MM.1S (cell line): Measurements from ENCODE around the gene DCX.

ENCODE experiments used
- DNase-seq: peaks from one replicate; pipeline ENCODE4 v3.0.0-alpha.2; 2015
- H2AFZ ChIP-seq: fragments of 300-600 bp; sonication (generic); 2 replicates; pipeline ENCODE4 v1.6.0; 2016; ENCODE audit warnings: antibody characterized with exemption, low read length
- H3F3A ChIP-seq: fragments of 300-600 bp; sonication (generic); 2 replicates; pipeline ENCODE4 v1.6.1; 2016; ENCODE audit warnings: mild to moderate bottlenecking, antibody characterized with exemption, low read length, moderate library complexity, mixed read lengths; ENCODE audit not compliant: insufficient read depth
- H3K27ac ChIP-seq: fragments of 300-600 bp; sonication (generic); 2 replicates; pipeline ENCODE4 v1.5.1; 2016; ENCODE audit warnings: mild to moderate bottlenecking, low read length
- H3K27me3 ChIP-seq: fragments of 300-600 bp; sonication (generic); replicated peaks from 2 replicates; pipeline ENCODE4 v1.6.0; 2016; ENCODE audit warnings: low read length; ENCODE audit not compliant: insufficient read depth
- H3K36me3 ChIP-seq: fragments of 300-600 bp; sonication (generic); replicated peaks from 2 replicates; pipeline ENCODE4 v1.6.1; 2016; ENCODE audit warnings: mild to moderate bottlenecking, low read length, mixed read lengths; ENCODE audit not compliant: insufficient read depth
- H3K4me1 ChIP-seq: fragments of 300-600 bp; sonication (generic); 2 replicates; pipeline ENCODE4 v1.6.1; 2016; ENCODE audit warnings: low read length, mixed read lengths
- H3K4me2 ChIP-seq: fragments of 300-600 bp; sonication (generic); 2 replicates; pipeline ENCODE4 v1.6.0; 2016; ENCODE audit warnings: low read depth, low read length
- H3K4me3 ChIP-seq: fragments of 300-600 bp; sonication (generic); 2 replicates; pipeline ENCODE4 v1.5.1; 2016; ENCODE audit warnings: low read length, mixed read lengths
- H3K79me2 ChIP-seq: fragments of 300-600 bp; sonication (generic); 2 replicates; pipeline ENCODE4 v1.6.1; 2016; ENCODE audit warnings: mixed run types, low read length, mixed read lengths
- H3K9ac ChIP-seq: fragments of 300-600 bp; sonication (generic); 2 replicates; pipeline ENCODE4 v1.6.1; 2016; ENCODE audit warnings: low read length, mixed read lengths
- H3K9me2 ChIP-seq: fragments of 300-600 bp; sonication (generic); replicated peaks from 2 replicates; pipeline ENCODE4 v1.6.1; 2016; ENCODE audit warnings: mild to moderate bottlenecking, low read length, mixed read lengths; ENCODE audit not compliant: insufficient read depth
- H3K9me3 ChIP-seq: fragments of 300-600 bp; sonication (generic); replicated peaks from 2 replicates; pipeline ENCODE4 v1.6.1; 2016; ENCODE audit warnings: mild to moderate bottlenecking, low read length, mixed read lengths; ENCODE audit not compliant: insufficient read depth
- H4K20me1 ChIP-seq: fragments of 300-600 bp; sonication (generic); 2 replicates; pipeline ENCODE4 v1.6.1; 2016; ENCODE audit warnings: mild to moderate bottlenecking, low read length, moderate library complexity, mixed read lengths; ENCODE audit not compliant: insufficient read depth
- EZH2 ChIP-seq: fragments of 300-600 bp; sonication (generic); optimal IDR thresholded peaks from 2 replicates; pipeline ENCODE3; 2017; ENCODE audit warnings: low read depth, mild to moderate bottlenecking, antibody characterized with exemption, low read length, mixed read lengths
- EZH2phosphoT487 ChIP-seq: fragments of 300-600 bp; sonication (generic); IDR thresholded peaks from 2 replicates; pipeline ENCODE4 v1.6.1; 2018; ENCODE audit warnings: antibody characterized with exemption, low read length
- TF ChIP-seq, protein P1 (sequence below): fragments of 300-600 bp; sonication (generic); IDR thresholded peaks from 2 replicates; pipeline ENCODE4 v1.5.1; 2016; ENCODE audit warnings: antibody characterized with exemption, low read length, mixed read lengths

The DCX gene

DNA sequence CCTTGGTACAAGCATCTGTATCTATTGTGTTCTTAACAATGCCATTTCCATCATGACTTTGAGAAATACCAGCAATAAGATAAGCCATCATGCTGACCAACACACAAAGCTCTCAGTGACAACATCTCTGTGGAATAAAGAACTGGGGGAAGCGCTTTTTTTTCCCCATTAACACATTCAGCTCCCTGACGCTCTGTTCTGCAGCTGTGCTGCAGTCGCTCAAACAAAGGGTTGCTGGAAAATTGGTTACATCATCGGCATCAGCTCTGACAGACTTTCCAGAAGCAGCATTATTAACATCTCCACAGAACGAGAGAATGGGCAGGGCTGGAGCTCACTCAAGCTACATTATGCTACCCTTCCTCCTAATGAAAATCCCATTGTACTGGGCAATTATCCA lies 39.9 kb downstream of the DCX start:
- no peak overlapping the region for H3K9ac ChIP-seq
- H3K4me3 ChIP-seq: no peak overlapping the region
- H3K79me2 ChIP-seq: no peaks in the 10 kb centered on the region
- TF ChIP-seq EZH2 (no peak), EZH2phosphoT487 (no peak)
- TF ChIP-seq, protein P1, sequence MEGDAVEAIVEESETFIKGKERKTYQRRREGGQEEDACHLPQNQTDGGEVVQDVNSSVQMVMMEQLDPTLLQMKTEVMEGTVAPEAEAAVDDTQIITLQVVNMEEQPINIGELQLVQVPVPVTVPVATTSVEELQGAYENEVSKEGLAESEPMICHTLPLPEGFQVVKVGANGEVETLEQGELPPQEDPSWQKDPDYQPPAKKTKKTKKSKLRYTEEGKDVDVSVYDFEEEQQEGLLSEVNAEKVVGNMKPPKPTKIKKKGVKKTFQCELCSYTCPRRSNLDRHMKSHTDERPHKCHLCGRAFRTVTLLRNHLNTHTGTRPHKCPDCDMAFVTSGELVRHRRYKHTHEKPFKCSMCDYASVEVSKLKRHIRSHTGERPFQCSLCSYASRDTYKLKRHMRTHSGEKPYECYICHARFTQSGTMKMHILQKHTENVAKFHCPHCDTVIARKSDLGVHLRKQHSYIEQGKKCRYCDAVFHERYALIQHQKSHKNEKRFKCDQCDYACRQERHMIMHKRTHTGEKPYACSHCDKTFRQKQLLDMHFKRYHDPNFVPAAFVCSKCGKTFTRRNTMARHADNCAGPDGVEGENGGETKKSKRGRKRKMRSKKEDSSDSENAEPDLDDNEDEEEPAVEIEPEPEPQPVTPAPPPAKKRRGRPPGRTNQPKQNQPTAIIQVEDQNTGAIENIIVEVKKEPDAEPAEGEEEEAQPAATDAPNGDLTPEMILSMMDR: no peak
- H3K36me3 ChIP-seq: no peaks in the 10 kb centered on the region
- H4K20me1 ChIP-seq: no peaks in the 10 kb centered on the region
- no peaks in the 10 kb centered on the region for H3K9me2 ChIP-seq
- no peaks in the 10 kb centered on the region for H3K4me1 ChIP-seq
- no peak overlapping the region for H2AFZ ChIP-seq
- H3F3A ChIP-seq: no peaks in the 10 kb centered on the region
- H3K27me3 ChIP-seq: no peaks in the 10 kb centered on the region
- DNase-seq: no peak
- no peak overlapping the region for H3K27ac ChIP-seq
- no peaks in the 10 kb centered on the region for H3K9me3 ChIP-seq
- H3K4me2 ChIP-seq: no peak overlapping the region

DNA sequence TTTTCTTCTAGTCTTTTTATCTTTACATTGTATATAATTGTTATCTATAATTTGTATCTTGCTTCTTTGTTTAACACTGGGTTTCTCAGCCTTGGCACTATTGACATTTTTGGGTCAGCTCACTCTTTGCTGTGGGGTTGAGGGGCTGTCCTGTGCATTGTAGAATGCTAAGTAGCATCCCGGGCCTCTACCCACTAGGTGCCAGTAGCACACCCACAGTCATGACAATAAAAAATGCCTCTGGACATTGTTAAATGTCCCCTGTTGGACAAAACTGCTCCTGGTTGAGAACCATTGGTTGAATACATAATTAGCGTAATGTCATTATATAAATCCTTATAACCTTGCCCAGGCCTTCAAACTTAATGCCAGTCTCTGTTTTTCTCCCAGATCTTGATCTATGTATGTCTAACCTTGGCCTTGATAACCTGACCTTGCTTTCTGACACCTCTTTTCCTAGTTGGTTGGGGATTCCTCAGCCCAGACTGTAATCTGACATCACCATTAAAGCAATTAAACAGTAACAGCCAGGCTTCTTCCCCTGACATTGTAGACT lies 46.1 kb downstream of the DCX start:
- no peak overlapping the region for H3K9ac ChIP-seq
- TF ChIP-seq, protein P1: no peak
- TF ChIP-seq EZH2phosphoT487 (no peak), EZH2 (no peak)

DNA sequence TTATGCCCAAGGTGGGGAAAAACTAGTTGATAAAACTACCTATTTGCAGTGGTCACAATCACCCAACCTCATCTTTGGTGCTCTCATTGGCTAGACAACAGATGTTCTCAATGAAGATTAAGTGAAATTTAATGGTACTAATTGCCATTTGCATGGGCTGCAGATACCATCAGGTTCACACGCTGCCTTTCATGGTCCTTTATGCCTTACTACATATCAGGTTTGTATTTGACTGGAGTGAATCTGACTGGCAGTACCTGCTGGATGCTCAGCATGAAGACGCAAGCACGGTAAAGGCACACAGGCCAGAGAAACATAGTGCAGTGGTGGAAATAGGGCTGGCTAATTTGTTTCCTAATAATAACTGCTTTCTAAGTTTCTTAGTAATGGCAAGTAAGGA lies 48.3 kb downstream of the DCX start:
- Histone ChIP-seq H3K27me3 (no peaks in the 10 kb centered on the region), H3K4me1 (no peaks in the 10 kb centered on the region), H3K9ac (no peak overlapping the region), H4K20me1 (no peaks in the 10 kb centered on the region), H3K27ac (no peak overlapping the region), H2AFZ (no peak overlapping the region), H3K4me2 (no peak overlapping the region), H3K79me2 (no peaks in the 10 kb centered on the region), H3K9me3 (no peaks in the 10 kb centered on the region), H3F3A (no peaks in the 10 kb centered on the region), H3K4me3 (no peak overlapping the region), H3K9me2 (no peaks in the 10 kb centered on the region), H3K36me3 (no peaks in the 10 kb centered on the region)
- TF ChIP-seq EZH2phosphoT487 (no peak), EZH2 (no peak)
- TF ChIP-seq, protein P1: no peak
- no peak for DNase-seq

More for the DNA sequence above, 46.1 kb downstream of the DCX start:
- no peaks in the 10 kb centered on the region for H3K27me3 ChIP-seq
- H2AFZ ChIP-seq: no peak overlapping the region
- DNase-seq: no peak
- H3K4me1 ChIP-seq: no peaks in the 10 kb centered on the region
- no peaks in the 10 kb centered on the region for H3K36me3 ChIP-seq
- no peak overlapping the region for H3K4me3 ChIP-seq
- no peaks in the 10 kb centered on the region for H3K9me2 ChIP-seq
- no peaks in the 10 kb centered on the region for H3K79me2 ChIP-seq
- no peak overlapping the region for H3K4me2 ChIP-seq
- no peak overlapping the region for H3K27ac ChIP-seq
- no peaks in the 10 kb centered on the region for H3F3A ChIP-seq
- no peaks in the 10 kb centered on the region for H4K20me1 ChIP-seq
- no peaks in the 10 kb centered on the region for H3K9me3 ChIP-seq
